Gastrocnemius medialis (tissue), 4 donors: Measurements from ENCODE around the gene FERMT1.
"Not testable (repeated sequence)": the region's sequence is repeated elsewhere in the genome, so short reads cannot be mapped to it uniquely, and the experiment has no call there.

Source experiments
- CTCF ChIP-seq, 5 experiments: fragments of 450-650 bp in 3 of 5; fragments of 200-600 bp in 2 of 5; sonication (generic) in 2 of 5; IDR thresholded peaks in 4 of 5; conservative IDR thresholded peaks in 1 of 5; 1 replicate in 4 of 5; 2 replicates in 1 of 5; pipeline ENCODE4 v1.5.1; 2016 to 2019; ENCODE audit warnings: antibody characterized with exemption in 5 of 5, mild to moderate bottlenecking in 3 of 5, moderate library complexity in 3 of 5
- POLR2A ChIP-seq, 2 donors: fragments of 450-650 bp; IDR thresholded peaks; one replicate each; pipeline ENCODE4 v1.6.1; 2017; ENCODE audit warnings: antibody characterized with exemption in 2 of 2, mild to moderate bottlenecking in 2 of 2, moderate library complexity in 2 of 2

- not testable (repeated sequence) for TF ChIP-seq CTCF (IDR thresholded peaks at IDR 0.05 in 4 of 5, conservative IDR thresholded peaks at IDR 0.05 in 1 of 5); POLR2A (IDR thresholded peaks at IDR 0.05)
Measured at GRCh38 chr20:6054689-6055051, 68.2 kb downstream of the FERMT1 start.
